Measurements from ENCODE around the gene ZNF268. TPM values are rescaled to one million over a fixed set of nuclear protein-coding genes. Genes with fewer than 3 reads are reported as not detected.

Gene ZNF268
- polyA plus RNA-seq, 1 experiment: 16.1 TPM

- ChIA-PET POLR2A (no interaction called here), CTCF (no interaction called here)
- H3K27ac ChIP-seq (ENCODE audit: low read depth, low read length): no peak overlapping the region
- H3K27me3 ChIP-seq (ENCODE audit: control insufficient read depth, insufficient read depth, low read length): no peaks in the 10 kb centered on the region
- TF ChIP-seq, protein P1, sequence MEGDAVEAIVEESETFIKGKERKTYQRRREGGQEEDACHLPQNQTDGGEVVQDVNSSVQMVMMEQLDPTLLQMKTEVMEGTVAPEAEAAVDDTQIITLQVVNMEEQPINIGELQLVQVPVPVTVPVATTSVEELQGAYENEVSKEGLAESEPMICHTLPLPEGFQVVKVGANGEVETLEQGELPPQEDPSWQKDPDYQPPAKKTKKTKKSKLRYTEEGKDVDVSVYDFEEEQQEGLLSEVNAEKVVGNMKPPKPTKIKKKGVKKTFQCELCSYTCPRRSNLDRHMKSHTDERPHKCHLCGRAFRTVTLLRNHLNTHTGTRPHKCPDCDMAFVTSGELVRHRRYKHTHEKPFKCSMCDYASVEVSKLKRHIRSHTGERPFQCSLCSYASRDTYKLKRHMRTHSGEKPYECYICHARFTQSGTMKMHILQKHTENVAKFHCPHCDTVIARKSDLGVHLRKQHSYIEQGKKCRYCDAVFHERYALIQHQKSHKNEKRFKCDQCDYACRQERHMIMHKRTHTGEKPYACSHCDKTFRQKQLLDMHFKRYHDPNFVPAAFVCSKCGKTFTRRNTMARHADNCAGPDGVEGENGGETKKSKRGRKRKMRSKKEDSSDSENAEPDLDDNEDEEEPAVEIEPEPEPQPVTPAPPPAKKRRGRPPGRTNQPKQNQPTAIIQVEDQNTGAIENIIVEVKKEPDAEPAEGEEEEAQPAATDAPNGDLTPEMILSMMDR (IDR thresholded peaks at IDR 0.05; ENCODE audit: low read depth, low read length): no peak
- DNase-seq (ENCODE audit: low read depth, low spot score): no peak
- H3K4me3 ChIP-seq (ENCODE audit: low read depth, low read length): no peak overlapping the region
- peaks cover 81% of the 10 kb centered on the region for H3K9me3 ChIP-seq (ENCODE audit: control insufficient read depth, insufficient read depth, low read length)
Measured at GRCh38 chr12:133222211-133222610, 40.9 kb downstream of the ZNF268 start.

DNA sequence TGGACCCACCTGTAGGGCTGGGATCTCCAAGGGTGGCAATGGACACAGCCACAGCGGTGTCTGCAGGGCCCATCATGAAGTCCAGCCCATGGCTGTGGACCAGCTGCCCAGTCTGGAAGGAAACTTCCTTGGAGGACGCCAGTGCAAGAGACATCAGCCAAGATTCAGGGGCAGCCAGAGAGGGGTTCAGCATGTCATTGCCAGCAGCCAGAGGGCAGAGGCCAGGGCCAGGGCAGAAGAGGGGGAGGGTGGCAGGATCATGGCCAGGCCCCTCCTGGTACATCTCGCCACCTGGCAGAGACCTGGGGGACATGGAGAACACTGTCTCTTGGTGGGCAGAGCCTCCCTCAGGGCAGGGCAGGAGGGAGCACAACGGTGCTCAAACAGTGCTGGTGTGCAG, 44.2 kb downstream of the ZNF268 start:
- DNase-seq (ENCODE audit: low read depth, low spot score): no peak
- ChIA-PET POLR2A (no interaction called here), CTCF (no interaction called here)
- no peaks in the 10 kb centered on the region for H3K27me3 ChIP-seq (ENCODE audit: control insufficient read depth, insufficient read depth, low read length)
- TF ChIP-seq, protein P1 (IDR thresholded peaks at IDR 0.05; ENCODE audit: low read depth, low read length): no peak
- peaks cover 80% of the 10 kb centered on the region for H3K9me3 ChIP-seq (ENCODE audit: control insufficient read depth, insufficient read depth, low read length)
- H3K4me3 ChIP-seq (ENCODE audit: low read depth, low read length): no peak overlapping the region
- H3K27ac ChIP-seq (ENCODE audit: low read depth, low read length): no peak overlapping the region

DNA sequence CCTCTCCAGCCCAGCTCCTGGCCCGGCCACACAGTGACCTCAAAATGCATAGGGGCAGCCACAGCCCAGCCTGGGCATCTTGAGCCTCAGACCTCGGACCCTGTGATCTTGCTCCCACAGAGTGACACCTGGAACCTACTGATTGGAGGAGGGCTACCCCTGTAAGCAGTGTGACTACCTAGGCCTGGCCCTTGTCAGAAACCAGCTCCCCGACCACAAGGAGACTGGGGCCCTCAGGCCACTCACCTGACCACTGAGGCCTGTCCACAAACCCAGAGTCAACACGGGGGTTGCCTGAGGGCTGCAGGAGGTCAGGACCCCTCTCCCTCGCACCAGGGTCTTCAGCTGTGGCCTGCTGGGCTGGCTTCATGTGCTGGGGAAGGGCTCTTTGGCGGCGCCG, 45.4 kb downstream of the ZNF268 start:
- ChIA-PET POLR2A (no interaction called here), CTCF (no interaction called here)
- no peaks in the 10 kb centered on the region for H3K27me3 ChIP-seq (ENCODE audit: control insufficient read depth, insufficient read depth, low read length)
- H3K27ac ChIP-seq (ENCODE audit: low read depth, low read length): no peak overlapping the region
- no peak overlapping the region for H3K4me3 ChIP-seq (ENCODE audit: low read depth, low read length)
- DNase-seq (ENCODE audit: low read depth, low spot score): no peak
- TF ChIP-seq, protein P1 (IDR thresholded peaks at IDR 0.05; ENCODE audit: low read depth, low read length): no peak
- H3K9me3 ChIP-seq (ENCODE audit: control insufficient read depth, insufficient read depth, low read length): peaks cover 80% of the 10 kb centered on the region

GRCh38 chr12:133227281-133227852, 46.1 kb downstream of the ZNF268 start:
- no peak overlapping the region for H3K4me3 ChIP-seq (ENCODE audit: low read depth, low read length)
- ChIA-PET CTCF (no interaction called here), POLR2A (no interaction called here)
- no peak for DNase-seq (ENCODE audit: low read depth, low spot score)
- no peaks in the 10 kb centered on the region for H3K27me3 ChIP-seq (ENCODE audit: control insufficient read depth, insufficient read depth, low read length)
- H3K9me3 ChIP-seq (ENCODE audit: control insufficient read depth, insufficient read depth, low read length): peaks cover 81% of the 10 kb centered on the region
- H3K27ac ChIP-seq (ENCODE audit: low read depth, low read length): no peak overlapping the region
- TF ChIP-seq, protein P1 (IDR thresholded peaks at IDR 0.05; ENCODE audit: low read depth, low read length): no peak

DNA sequence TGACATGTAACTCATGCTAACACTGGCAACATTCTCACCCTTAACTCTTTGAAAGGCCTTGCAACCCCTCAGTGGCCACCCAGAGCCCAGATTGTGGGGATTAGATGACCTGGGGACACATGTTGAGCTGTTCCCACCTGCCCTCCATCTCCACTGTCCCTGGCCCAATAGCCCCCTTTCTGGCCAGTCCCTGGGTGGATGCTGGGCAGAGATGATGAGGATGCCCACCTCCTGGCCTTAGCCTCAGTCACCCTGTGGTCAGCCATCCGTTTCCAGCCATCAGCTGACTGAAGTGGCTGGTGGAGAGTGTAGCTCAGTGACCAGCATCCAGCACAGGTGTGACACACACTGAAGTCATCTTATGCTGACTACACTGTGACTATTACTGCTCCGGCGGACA, 49.7 kb downstream of the ZNF268 start:
- H3K27ac ChIP-seq (ENCODE audit: low read depth, low read length): no peak overlapping the region

More for the DNA sequence above, 49.7 kb downstream of the ZNF268 start:
- TF ChIP-seq, protein P1 (IDR thresholded peaks at IDR 0.05; ENCODE audit: low read depth, low read length): no peak
- no peak for DNase-seq (ENCODE audit: low read depth, low spot score)
- Histone ChIP-seq H3K9me3 (ENCODE audit: control insufficient read depth, insufficient read depth, low read length) (peaks cover 94% of the 10 kb centered on the region), H3K27me3 (ENCODE audit: control insufficient read depth, insufficient read depth, low read length) (no peaks in the 10 kb centered on the region), H3K4me3 (ENCODE audit: low read depth, low read length) (no peak overlapping the region)
- CTCF ChIA-PET: no interaction called here
- POLR2A ChIA-PET: no interaction called here

All from AG04450 (cell line).